ENCODE results near the gene UROC1.

Gene UROC1

GRCh38 chr3:126546549-126547239 lies 29.1 kb upstream of the UROC1 start:
- no peak overlapping the region for H3K4me3 ChIP-seq (IDR thresholded peaks at IDR 0.05; ENCODE audit: insufficient read depth, low read depth, low read length)
- no peak overlapping the region for H3K9ac ChIP-seq
- H3K79me2 ChIP-seq (ENCODE audit: insufficient read depth, low read depth) = no peaks in the 10 kb centered on the region
- TF ChIP-seq CTCF (conservative IDR thresholded peaks at IDR 0.05; ENCODE audit: low read depth, low read length) = no peak
- H3K4me2 ChIP-seq = no peak overlapping the region
- H3K27ac ChIP-seq = no peak overlapping the region
- no peaks in the 10 kb centered on the region for H3K4me1 ChIP-seq (ENCODE audit: low read depth, poor library complexity, severe bottlenecking)
- H2AFZ ChIP-seq (ENCODE audit: low read depth) = no peak overlapping the region
- H3K27me3 ChIP-seq (ENCODE audit: insufficient read depth, low read depth) = no peaks in the 10 kb centered on the region
- no peaks in the 10 kb centered on the region for H4K20me1 ChIP-seq (ENCODE audit: insufficient read depth)
- H3K36me3 ChIP-seq (ENCODE audit: insufficient read depth) = no peaks in the 10 kb centered on the region

- H3K27ac ChIP-seq = no peak overlapping the region
- H3K4me2 ChIP-seq = no peak overlapping the region
- no peak overlapping the region for H3K9ac ChIP-seq
- no peak overlapping the region for H3K4me3 ChIP-seq (IDR thresholded peaks at IDR 0.05; ENCODE audit: insufficient read depth, low read depth, low read length)
- H3K36me3 ChIP-seq (ENCODE audit: insufficient read depth) = no peaks in the 10 kb centered on the region
- no peak overlapping the region for H2AFZ ChIP-seq (ENCODE audit: low read depth)
- H3K27me3 ChIP-seq (ENCODE audit: insufficient read depth, low read depth) = no peaks in the 10 kb centered on the region
- H3K79me2 ChIP-seq (ENCODE audit: insufficient read depth, low read depth) = no peaks in the 10 kb centered on the region
- TF ChIP-seq CTCF (conservative IDR thresholded peaks at IDR 0.05; ENCODE audit: low read depth, low read length) = no peak
- H4K20me1 ChIP-seq (ENCODE audit: insufficient read depth) = no peaks in the 10 kb centered on the region
- no peaks in the 10 kb centered on the region for H3K4me1 ChIP-seq (ENCODE audit: low read depth, poor library complexity, severe bottlenecking)
These were observed 28.4 kb upstream of the UROC1 start for GRCh38 chr3:126546013-126546412.

- H4K20me1 ChIP-seq (ENCODE audit: insufficient read depth) = no peaks in the 10 kb centered on the region
- no peak overlapping the region for H3K27ac ChIP-seq
- no peak overlapping the region for H3K4me2 ChIP-seq
- H3K4me1 ChIP-seq (ENCODE audit: low read depth, poor library complexity, severe bottlenecking) = no peaks in the 10 kb centered on the region
- no peak overlapping the region for H2AFZ ChIP-seq (ENCODE audit: low read depth)
- H3K79me2 ChIP-seq (ENCODE audit: insufficient read depth, low read depth) = no peaks in the 10 kb centered on the region
- no peaks in the 10 kb centered on the region for H3K36me3 ChIP-seq (ENCODE audit: insufficient read depth)
- H3K27me3 ChIP-seq (ENCODE audit: insufficient read depth, low read depth) = no peaks in the 10 kb centered on the region
- no peak for TF ChIP-seq CTCF (conservative IDR thresholded peaks at IDR 0.05; ENCODE audit: low read depth, low read length)
- H3K9ac ChIP-seq = no peak overlapping the region
- H3K4me3 ChIP-seq (IDR thresholded peaks at IDR 0.05; ENCODE audit: insufficient read depth, low read depth, low read length) = no peak overlapping the region
These were observed 28.0 kb upstream of the UROC1 start for GRCh38 chr3:126545544-126545943.

GRCh38 chr3:126544596-126545281 lies 27.2 kb upstream of the UROC1 start:
- H4K20me1 ChIP-seq (ENCODE audit: insufficient read depth) = no peaks in the 10 kb centered on the region
- H3K4me2 ChIP-seq = no peak overlapping the region
- no peaks in the 10 kb centered on the region for H3K4me1 ChIP-seq (ENCODE audit: low read depth, poor library complexity, severe bottlenecking)
- H3K27ac ChIP-seq = no peak overlapping the region
- H3K9ac ChIP-seq = no peak overlapping the region
- H3K79me2 ChIP-seq (ENCODE audit: insufficient read depth, low read depth) = no peaks in the 10 kb centered on the region
- H2AFZ ChIP-seq (ENCODE audit: low read depth) = no peak overlapping the region
- no peaks in the 10 kb centered on the region for H3K27me3 ChIP-seq (ENCODE audit: insufficient read depth, low read depth)
- no peaks in the 10 kb centered on the region for H3K36me3 ChIP-seq (ENCODE audit: insufficient read depth)
- no peak overlapping the region for H3K4me3 ChIP-seq (IDR thresholded peaks at IDR 0.05; ENCODE audit: insufficient read depth, low read depth, low read length)
- no peak for TF ChIP-seq CTCF (conservative IDR thresholded peaks at IDR 0.05; ENCODE audit: low read depth, low read length)
